ENCODE results near the gene PPFIA3.
A peak's percentile ranks its signal among the peaks of the same experiment; 100 is the strongest.

- peak; percentile 41 for TF ChIP-seq EZH2 (IDR thresholded peaks at IDR 0.05; ENCODE audit: borderline replicate concordance, low read depth, low read length, poor library complexity, severe bottlenecking)
- no peak for TF ChIP-seq CTCF (conservative IDR thresholded peaks at IDR 0.05; ENCODE audit: low read depth, low read length)
Observed at GRCh38 chr19:49071860-49072547, 47.3 kb upstream of the PPFIA3 start.
